Measurements from ENCODE around the gene FANCC.
"Not testable (repeated sequence)": the region's sequence is repeated elsewhere in the genome, so short reads cannot be mapped to it uniquely, and the experiment has no call there.

FANCC gene

DNA sequence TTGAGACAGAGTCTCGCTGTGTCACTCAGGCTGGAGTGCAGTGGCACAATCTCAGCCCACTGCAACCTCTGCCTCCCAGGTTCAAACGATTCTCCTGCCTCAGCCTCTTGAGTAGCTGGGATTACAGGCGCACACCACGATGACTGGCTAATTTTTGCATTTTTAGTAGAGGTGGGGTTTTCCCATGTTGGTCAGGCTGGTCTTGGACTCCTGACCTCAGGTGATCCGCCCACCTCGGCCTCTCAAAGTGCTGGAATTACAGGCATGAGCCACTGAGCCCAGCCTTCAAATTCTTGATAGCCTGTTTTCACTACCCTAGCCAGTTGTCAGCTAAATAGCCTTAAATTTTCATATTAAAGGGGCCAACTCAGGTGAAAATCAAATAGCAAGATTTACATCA is 11.6 kb upstream of the FANCC start:
- DNase-seq (ENCODE audit: low spot score) = not testable (repeated sequence)

DNA sequence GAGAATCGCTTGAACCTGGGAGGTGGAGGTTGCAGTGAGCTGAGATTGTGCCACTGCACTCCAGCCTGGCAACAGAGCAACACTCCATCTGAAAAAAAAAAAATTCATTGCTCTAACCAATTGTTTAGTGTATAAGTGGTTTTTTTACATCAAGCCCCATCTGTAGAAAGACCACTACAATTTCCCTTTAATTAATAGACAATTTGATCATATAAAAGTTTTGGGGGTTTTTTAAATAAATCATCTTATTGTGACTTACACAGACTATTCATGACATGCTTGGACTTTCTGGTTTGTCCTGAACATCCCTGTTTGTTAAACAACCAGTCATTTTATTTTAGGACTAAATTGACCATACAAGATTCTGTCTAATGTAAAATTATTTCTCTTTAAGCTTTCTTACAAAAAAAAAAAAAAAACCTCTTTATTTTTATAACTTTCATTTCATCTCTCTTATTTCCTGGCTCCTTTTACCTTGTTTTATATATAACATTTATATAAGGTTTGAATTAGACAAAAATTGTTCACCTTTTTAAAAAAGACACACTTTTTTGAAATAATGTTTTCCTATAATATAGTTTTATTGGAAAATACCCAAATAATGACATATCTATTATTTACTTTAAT is 9.8 kb upstream of the FANCC start:
- DNase-seq (ENCODE audit: low spot score) = no peak

GRCh38 chr9:95325221-95325620 is 7.7 kb upstream of the FANCC start:
- no peak for DNase-seq (ENCODE audit: low spot score)

DNA sequence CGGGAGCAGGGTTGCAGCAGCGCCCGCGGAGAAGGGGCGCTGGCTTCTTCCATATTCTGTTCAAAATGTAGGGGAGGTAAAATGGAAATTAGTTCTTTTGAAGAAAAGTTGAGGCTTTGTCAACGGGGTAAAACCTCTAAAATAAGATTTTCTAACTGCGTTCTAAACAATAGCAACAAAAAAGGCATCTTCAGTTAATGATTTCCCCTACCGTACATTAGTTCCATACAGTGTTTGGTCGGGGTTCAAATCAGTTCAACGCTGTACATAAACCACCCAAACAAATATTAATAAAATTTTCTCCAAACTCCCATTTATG is 343 bp upstream of the FANCC start:
- DNase-seq (ENCODE audit: low spot score) = no peak

DNA sequence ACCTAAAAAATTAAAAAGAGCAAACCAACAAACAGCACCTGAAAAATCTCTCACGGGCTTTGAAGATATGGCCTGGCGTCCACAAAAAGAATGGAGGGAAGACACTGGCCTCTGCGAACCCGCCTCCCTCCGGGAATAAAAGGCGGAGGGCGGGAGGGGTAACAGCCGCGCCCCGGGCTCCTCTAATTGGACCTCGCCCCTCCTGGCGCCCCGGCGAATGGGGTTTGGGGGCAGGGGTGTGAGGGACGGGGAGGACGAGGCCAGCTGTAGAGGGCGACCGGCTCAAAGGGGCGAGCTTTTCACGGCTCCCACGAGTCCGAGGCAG is 753 bp downstream of the FANCC start:
- DNase-seq (ENCODE audit: low spot score) = peak; percentile 56

- no peak for DNase-seq (ENCODE audit: low spot score)
Measured at GRCh38 chr9:95316274-95316673, 1.2 kb downstream of the FANCC start.

GRCh38 chr9:95315108-95315746 is 2.3 kb downstream of the FANCC start:
- no peak for DNase-seq (ENCODE audit: low spot score)

DNA sequence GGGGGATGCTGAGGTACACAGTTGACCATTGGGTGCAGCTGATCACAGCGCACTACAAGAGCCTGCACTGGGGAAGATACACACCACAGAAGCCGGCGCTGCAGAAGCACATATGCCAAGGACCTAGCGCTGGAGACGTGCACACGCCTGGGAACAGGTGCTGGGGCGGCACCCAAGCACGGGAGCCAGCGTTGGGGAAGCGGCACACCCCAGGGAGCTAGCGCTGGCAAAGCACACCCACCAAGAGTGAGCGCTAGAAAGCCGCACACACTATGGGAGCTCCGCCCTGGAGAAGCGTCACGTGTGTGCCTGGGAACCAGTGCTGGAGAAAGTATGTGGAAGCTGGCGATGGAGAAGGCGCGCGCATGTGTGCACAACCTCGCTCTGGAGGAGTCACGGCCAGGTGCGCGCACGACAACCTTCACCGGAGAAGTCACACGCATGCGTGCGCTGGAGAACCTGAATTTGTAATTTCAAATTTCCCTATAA is 4.5 kb downstream of the FANCC start:
- DNase-seq (ENCODE audit: low spot score) = peak; percentile 51

DNA sequence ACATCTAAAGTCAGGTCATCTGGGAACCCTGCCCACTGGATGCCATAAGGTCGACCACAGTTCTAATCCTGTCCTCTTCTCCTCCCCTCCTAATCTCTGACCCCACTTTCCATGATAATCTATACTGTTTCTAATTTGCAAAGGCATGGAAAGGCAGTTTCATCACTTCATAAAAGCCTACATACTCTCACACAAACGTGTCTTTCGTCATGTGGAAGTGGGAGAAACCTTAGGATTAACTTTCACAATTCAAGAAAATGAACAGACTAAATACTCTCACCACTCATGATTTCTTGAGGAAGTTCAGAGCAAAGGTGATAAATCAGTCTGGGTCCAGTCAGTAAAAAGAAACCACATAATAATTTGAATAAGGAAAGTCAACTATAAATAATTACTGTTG is 5.5 kb downstream of the FANCC start:
- no peak for DNase-seq (ENCODE audit: low spot score)

DNA sequence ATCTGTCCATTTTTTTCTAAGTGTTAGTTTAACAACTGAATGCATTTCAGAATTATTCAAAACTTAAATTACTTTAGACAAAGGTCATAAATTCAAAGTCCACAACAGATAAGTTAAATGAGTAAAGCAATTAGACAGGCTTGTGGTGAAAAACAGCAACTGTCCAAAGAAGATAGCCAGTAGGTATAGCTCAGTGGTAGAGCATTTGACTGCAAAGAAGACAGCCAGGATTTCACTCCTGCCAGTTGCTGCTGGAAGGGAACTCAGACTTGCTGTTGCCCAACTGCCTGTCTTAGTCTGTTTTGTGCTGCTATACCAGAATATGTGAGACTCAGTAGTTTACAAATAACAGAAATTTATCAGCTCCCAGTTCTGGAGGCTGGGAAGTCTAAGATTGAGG is 10.0 kb downstream of the FANCC start:
- no peak for DNase-seq (ENCODE audit: low spot score)

DNA sequence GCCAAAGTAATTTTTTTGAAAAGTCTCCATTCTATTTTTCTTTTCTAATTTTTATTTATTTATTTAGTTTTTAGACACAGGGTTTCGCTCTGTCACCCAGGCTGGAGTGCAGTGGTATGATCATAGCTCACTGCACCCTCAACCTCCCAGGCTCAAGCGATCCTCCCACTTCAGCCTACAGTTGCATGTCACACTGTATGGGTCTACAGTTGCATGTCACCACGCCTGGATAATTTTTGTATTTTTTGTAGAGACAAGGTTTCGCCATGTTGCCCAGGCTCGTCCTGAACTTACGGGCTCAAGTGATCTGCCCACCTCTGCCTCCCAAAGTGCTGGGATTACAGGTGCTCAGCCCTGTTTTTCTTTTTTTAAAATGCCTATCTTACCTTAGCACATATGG is 10.7 kb downstream of the FANCC start:
- no peak for DNase-seq (ENCODE audit: low spot score)

- peak; percentile 29 for DNase-seq (ENCODE audit: low spot score)
Measured at GRCh38 chr9:95305770-95306492, 11.6 kb downstream of the FANCC start.

- DNase-seq (ENCODE audit: low spot score) = no peak
Measured at GRCh38 chr9:95302479-95302878, 15.0 kb downstream of the FANCC start.

DNA sequence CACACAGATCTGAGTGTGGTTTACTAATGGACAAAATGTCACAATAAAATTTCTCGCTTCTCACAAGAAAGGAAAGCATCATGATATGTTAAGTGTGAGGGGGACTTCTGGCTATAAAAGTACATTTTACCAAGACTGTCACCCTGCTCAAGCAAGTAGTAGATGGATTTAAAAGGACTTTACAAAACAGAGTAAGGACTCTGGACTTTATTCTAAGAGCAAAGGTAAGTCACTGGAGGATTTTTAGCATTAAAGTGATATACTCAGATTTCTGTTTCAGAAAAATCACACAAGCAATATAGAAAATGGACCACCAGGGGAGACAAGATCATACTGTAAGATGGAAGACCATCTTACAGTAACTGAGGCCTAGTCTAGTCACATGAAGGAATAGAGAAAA is 19.7 kb downstream of the FANCC start:
- DNase-seq (ENCODE audit: low spot score) = no peak

DNA sequence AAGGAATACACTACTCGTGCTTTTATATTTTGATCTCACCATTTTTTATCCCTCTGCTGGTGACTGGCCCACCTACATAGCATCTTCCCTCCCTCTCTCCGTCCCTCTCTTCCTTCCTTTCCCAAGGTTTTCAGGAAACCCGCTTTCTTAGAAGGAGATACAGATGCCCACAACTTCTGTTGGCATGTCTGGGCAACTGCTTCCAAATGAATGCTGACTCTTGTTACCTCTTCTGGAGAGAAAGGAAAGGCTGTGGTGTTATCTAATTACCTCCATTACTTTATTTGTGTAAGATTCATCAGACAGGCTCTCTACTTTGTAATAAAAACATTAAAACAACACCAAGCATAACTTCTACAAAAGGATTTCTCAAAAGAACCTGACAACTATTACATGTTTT is 20.2 kb downstream of the FANCC start:
- DNase-seq (ENCODE audit: low spot score) = no peak

GRCh38 chr9:95296761-95297160 is 20.7 kb downstream of the FANCC start:
- DNase-seq (ENCODE audit: low spot score) = no peak

- DNase-seq (ENCODE audit: low spot score) = not testable (repeated sequence)
Measured at GRCh38 chr9:95293296-95293695, 24.2 kb downstream of the FANCC start.

- no peak for DNase-seq (ENCODE audit: low spot score)
Measured at GRCh38 chr9:95292226-95292625, 25.3 kb downstream of the FANCC start.

- no peak for DNase-seq (ENCODE audit: low spot score)
Measured at GRCh38 chr9:95286151-95286550, 31.4 kb downstream of the FANCC start.

GRCh38 chr9:95285307-95285706 is 32.2 kb downstream of the FANCC start:
- DNase-seq (ENCODE audit: low spot score) = no peak

DNA sequence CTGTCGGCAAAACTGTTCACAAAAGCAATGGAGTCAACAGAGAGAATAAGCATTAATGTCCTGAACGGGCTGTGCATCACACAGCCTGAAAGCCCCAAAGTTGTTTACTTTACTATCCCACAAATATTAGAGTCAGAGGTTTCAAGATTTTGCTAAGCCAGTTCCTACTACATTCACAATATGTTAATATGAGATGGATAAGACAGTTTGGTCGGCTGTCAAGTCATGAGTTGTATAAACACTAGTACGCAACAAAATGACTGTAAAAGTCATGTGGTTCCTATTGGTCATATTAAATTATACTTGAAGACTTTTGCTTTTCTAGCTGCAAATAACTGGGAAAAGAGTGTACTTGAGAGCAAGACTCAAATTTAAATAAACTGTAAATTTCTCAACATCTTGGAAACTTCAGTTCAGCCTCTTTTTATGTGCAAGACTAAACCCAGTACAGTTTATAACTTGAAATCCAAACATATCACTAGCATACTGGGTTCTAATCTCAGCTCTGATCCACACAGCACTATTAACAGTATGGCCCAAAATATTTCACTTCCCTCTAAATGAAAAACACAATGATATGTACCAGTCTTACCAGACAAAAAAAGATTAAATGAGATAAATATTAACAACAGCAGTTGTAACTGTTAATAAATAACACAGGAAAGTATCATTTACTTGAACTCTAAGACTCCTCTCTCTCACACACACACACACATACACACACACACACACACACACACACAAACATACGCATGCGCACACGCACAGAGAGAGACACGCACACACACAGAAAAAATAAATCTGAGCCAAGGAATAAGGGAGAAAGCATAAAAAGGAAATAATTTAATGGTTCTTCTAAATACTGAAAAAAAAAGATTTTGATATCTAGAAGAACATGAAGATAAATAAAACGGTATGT is 33.1 kb downstream of the FANCC start:
- DNase-seq (ENCODE audit: low spot score) = no peak

GRCh38 chr9:95283673-95284072 is 33.8 kb downstream of the FANCC start:
- no peak for DNase-seq (ENCODE audit: low spot score)

GRCh38 chr9:95282332-95282731 is 35.2 kb downstream of the FANCC start:
- DNase-seq (ENCODE audit: low spot score) = no peak
